Stimulated activated CD4-positive, alpha-beta T cell treated with anti-CD3 and anti-CD28 coated beads, TNF-alpha, amount 100 ng/mL, for 48 hours (primary cell): Measurements from ENCODE around the gene SEPTIN6.
A peak's percentile ranks its signal among the peaks of the same experiment; 100 is the strongest.
"Not testable (repeated sequence)": the region's sequence is repeated elsewhere in the genome, so short reads cannot be mapped to it uniquely, and the experiment has no call there.

Experiments used
- DNase-seq, 3 donors: peaks; one replicate each; pipeline ENCODE4 v3.0.0-alpha.2; 2020; ENCODE audit warnings: low read depth in 3 of 3

SEPTIN6 gene

GRCh38 chrX:119690921-119691716 lies 1.8 kb downstream of the SEPTIN6 start:
- peak in 2 of 3 donors; percentile 64 to 71 for DNase-seq

GRCh38 chrX:119688911-119689321 lies 4.1 kb downstream of the SEPTIN6 start:
- DNase-seq: no peak

GRCh38 chrX:119687661-119688413 lies 5.1 kb downstream of the SEPTIN6 start:
- DNase-seq: no peak

GRCh38 chrX:119686087-119686691 lies 6.8 kb downstream of the SEPTIN6 start:
- no peak for DNase-seq

GRCh38 chrX:119685225-119686066 lies 7.5 kb downstream of the SEPTIN6 start:
- peak in 1 of 3 donors; percentile 54 for DNase-seq

GRCh38 chrX:119684916-119685224 lies 8.1 kb downstream of the SEPTIN6 start:
- DNase-seq: no peak

GRCh38 chrX:119684312-119684711 lies 8.7 kb downstream of the SEPTIN6 start:
- not testable (repeated sequence) for DNase-seq

- no peak for DNase-seq
Observed at GRCh38 chrX:119682019-119682989, 10.7 kb downstream of the SEPTIN6 start.

GRCh38 chrX:119677654-119677981 lies 15.3 kb downstream of the SEPTIN6 start:
- DNase-seq: no peak

- DNase-seq: no peak
Observed at GRCh38 chrX:119676949-119677653, 15.9 kb downstream of the SEPTIN6 start.

- DNase-seq: no peak
Observed at GRCh38 chrX:119673336-119673735, 19.6 kb downstream of the SEPTIN6 start.

- no peak for DNase-seq
Observed at GRCh38 chrX:119672426-119672825, 20.5 kb downstream of the SEPTIN6 start.

- DNase-seq: no peak
Observed at GRCh38 chrX:119669424-119670037, 23.4 kb downstream of the SEPTIN6 start.

- DNase-seq: no peak
Observed at GRCh38 chrX:119667111-119667878, 25.7 kb downstream of the SEPTIN6 start.

- DNase-seq: not testable (repeated sequence)
Observed at GRCh38 chrX:119664877-119665276, 28.1 kb downstream of the SEPTIN6 start.

GRCh38 chrX:119661486-119661885 lies 31.5 kb downstream of the SEPTIN6 start:
- no peak for DNase-seq

- DNase-seq: no peak
Observed at GRCh38 chrX:119659522-119659921, 33.4 kb downstream of the SEPTIN6 start.

GRCh38 chrX:119655125-119655524 lies 37.8 kb downstream of the SEPTIN6 start:
- peak; percentile 44 to 61 (median 51) for DNase-seq

- no peak for DNase-seq
Observed at GRCh38 chrX:119654112-119654531, 38.8 kb downstream of the SEPTIN6 start.
